DMS53 (cell line): ENCODE measurements around the gene CACNA2D3.

Experiments
- DNase-seq: peaks from one replicate; lab custom pipeline; 2025; lab: John Stamatoyannopoulos, UW

CACNA2D3 gene

DNA sequence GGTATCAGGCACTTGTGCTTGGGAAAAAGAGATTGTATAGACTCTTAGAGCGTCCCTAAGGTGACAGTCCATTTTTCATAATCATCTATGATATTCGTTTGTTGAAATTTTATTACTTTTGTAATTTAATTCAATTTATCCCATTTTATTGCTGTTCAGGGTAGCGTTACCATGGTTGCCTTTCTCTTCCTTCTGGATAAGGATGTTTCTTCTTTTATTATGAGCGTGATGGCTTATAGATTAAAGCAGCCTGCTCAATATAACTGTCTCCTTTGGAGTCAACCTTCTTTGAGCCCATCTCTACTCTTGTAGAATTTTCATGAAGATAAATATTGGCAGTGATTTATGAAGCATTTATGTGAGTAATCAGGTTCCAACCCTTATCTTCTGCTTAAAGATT lies 623.5 kb downstream of the CACNA2D3 start:
- no peak for DNase-seq

DNA sequence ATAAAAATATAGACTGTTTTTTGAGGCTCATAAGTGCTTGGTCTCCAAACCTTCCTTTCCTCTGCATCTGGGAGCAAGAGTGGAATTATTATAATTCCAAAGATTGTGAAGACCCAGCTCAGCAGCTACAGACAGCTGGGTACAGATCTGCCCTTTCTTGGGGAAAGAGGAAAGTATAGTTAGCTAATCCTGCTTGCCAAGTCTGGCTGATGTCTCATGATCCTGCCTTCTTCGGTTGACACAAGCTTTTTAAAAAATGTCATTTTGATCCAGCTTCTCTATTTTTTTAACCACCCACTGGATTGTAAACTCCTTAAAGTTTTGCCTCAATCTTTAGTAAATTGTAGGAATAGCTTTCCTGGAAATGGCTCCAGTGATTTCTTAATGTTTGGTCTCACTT lies 624.4 kb downstream of the CACNA2D3 start:
- no peak for DNase-seq

DNA sequence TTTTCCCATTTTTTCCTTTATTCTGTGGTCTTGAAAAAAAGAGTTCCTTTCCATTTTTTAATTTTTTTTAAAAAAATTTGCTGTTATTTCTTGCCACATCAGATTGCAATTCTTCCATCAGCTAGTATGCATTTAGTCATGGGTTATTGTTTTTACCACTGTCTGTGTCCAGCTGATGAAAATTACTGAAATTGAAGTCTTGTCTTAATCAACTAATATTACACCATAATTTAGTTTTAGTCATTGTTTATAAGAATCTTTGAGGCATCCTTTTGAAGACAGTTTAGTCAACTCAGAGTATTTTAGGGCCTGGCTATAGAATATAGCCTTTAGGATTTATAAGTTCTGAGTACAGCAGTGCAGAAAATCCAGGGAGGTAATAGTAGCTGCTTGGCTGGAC lies 633.4 kb downstream of the CACNA2D3 start:
- DNase-seq: no peak

DNA sequence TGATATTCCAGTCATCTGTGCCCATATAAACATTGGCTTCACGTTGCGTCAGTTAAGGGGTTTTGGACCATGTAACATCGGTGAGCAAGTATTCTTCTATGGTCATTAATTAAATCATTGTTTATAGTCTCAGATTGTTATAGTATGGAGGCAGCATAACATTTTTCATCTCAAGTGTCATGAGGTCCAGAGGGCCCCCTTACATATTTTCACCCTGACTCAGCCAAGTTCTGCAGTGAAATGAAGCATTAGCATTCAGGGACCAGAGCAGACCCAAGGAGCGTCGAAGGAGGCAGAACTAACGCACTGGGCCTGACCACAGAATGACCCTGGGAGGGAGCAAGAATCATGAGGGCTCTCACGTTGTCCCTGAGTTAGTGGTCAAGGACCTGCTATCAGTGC lies 634.0 kb downstream of the CACNA2D3 start:
- no peak for DNase-seq

DNA sequence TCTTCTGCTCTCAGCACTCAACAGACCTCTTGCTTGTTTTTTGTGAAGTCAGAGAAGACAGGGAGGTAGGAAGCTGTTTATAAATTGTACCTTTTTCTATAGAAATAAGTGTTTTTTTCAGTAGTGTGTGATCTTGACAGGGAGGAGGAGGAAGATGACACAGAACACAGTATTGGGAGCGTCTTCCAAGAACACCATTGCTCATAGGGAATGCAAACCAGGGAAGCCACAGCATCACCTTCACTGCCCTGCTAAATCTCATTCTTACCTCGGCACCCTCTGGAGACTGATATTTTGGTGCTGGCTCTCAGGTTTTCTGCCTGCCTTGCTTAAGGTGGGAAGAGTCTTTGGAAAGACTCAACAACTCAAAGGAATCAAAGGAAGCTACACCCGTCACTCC lies 636.1 kb downstream of the CACNA2D3 start:
- no peak for DNase-seq

DNA sequence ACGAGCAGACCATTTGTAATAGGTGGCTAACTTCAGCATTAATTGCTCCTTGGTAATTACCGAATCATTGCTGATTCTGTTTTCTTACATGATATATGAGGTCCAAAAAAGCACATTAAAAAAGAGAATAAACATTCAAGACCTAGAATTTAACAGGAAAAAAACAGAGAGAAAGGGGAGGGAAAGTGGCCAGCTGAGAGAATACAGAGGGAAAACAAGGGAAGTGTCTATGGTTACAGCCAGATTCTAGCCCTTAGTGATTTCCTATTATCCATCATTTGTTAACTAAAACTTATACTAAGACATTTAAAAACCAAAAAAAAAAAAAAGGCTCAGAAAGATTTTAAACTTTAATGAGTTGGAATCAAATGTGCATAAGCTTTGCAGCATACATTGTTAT lies 636.8 kb downstream of the CACNA2D3 start:
- no peak for DNase-seq

DNA sequence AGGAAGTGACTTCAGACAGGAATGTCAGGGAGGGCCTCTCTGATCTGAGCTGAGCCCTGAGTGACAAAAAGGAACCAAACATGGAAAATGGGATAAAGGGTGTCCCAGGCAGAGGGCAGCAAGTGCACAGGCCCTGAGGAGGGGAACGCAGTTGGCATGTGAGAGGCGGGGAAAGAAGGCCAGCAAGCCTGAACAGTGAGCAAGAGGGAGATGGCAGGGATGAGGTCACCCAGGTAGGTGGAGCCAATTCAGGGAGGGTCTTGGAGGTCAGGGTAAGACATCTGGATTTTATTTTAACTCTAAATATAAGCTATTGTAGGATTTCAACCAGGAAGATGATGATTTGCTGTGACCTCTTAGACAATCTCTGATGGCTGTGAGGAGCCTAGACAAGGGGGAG lies 637.8 kb downstream of the CACNA2D3 start:
- DNase-seq: no peak

DNA sequence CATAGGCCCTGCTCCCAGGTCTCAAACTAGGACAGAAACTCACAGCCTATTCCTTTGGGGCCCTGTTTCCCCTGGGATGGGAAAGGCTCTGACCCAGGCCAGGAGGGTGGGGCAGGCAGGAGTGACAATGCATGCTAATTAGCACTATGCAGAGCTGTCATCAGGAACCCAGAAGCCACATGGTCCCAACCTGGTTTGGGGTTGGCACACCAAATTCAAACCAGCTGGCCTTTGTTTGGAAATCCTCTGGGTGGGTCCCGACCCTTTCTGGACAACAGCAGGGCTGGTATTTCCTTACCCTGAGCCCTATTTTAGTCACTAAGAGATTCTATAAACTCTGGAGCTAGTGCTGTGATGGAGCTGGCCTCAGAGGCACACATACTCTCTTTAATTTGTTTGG lies 639.3 kb downstream of the CACNA2D3 start:
- DNase-seq: no peak

DNA sequence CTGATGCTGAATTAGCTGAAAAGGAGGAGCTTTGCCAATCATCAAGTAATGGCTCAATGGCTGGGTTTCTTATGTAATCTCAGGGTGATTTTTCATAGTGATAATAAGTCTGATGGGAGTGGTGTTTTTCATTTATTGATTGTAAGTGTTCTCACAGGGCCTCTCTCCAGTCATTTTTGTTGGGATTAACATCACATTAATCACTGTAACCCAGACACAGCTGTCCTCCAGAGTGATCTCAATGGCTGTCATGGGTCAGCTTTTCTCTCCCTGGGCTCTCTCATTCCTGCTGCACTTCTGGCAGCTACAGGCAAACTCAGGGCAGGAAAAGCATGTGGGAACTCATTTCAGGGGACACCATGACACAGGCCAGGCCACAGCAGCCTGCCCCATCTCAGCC lies 642.6 kb downstream of the CACNA2D3 start:
- DNase-seq: no peak

DNA sequence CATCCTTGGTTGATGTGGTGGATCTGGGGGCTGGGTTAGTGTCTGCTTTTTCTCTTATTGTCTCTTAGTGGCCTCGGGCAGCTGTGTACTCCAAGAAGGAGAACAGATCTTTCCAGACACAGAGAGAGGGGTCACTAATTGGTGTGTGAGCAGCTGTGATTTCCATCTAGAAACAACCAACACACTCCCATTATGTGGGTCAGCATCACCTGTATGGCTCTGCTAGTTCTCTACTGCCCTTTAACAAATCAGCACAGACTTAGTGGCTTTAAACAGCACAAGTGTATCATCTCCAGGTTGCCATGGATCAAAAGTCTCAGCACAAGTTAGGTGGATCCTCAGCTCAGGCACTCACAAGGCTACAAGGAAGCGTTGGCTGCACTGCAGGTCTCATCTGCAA lies 648.7 kb downstream of the CACNA2D3 start:
- no peak for DNase-seq

DNA sequence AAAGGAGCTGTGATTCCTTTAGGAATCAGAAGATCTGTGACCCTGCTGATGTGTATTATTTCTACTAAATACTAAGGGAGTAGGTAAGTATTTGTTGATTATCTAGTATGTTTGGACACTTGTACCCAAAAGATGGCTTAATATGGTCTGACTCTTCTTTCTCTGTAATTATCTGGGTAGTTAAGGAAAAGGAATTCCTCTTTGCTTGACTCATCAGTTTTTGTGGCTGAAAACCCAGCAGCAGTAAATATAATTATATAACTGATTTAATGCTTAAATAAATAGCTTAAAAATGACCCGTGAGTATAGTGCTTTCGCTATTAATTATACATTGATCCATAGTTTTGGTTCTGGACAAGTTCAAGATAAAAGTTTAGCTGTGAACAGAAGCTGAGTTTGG lies 649.7 kb downstream of the CACNA2D3 start:
- DNase-seq: no peak

DNA sequence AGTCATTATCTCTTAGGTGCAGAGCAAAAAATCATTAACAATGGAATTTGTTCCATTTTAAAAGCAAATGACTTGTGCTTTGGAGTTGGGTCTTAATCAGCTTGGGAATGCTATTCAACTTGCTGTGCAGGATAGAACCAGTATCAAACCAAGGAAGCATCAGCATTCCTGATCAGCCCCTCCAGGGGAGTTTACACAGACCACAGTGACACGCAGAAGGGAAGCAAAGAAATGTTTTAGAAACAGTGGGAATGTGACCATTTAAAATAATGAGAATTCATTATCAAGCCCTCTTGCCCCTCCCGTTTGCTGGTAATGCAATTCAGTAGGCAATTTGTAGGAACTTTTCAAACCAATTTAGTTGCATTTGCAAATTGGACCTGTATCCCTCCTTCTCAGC lies 650.4 kb downstream of the CACNA2D3 start:
- DNase-seq: no peak

DNA sequence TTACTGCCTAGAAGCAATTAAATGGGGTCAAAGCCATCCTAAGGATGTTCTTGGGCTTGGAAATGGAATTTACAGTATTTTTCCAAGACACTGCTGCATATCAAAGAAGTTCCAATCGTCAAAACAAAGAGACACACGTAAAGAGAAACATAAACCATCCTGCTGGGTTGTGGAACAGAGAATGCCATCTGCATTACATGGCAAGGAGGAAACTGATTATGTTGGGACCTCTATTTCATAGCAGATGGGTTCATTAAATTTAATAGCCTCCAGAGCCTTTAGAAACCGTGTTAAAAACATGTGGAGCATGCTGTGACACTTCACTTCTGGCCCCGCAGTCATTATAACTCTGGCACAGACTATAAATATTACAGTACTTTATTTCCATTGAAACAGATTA lies 650.9 kb downstream of the CACNA2D3 start:
- no peak for DNase-seq

DNA sequence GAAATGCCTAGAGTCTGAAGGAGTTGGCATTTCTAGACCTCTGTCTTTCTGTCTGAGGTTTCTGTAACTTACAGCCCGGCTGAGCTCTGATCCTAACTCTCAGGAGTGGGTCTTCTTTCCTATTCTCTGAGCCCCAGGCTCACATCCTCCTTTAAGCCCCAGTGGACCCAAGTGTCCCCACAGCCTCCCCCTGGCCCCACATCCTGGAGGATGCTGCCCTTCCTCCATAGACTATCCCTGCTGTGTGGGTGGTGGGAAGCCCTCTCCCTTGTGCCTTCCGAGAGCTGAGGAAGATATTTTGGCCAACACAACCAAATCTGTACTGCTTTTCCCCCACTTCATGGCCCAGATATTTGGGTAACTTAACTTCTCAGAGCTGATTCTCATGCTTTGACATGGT lies 654.2 kb downstream of the CACNA2D3 start:
- no peak for DNase-seq

DNA sequence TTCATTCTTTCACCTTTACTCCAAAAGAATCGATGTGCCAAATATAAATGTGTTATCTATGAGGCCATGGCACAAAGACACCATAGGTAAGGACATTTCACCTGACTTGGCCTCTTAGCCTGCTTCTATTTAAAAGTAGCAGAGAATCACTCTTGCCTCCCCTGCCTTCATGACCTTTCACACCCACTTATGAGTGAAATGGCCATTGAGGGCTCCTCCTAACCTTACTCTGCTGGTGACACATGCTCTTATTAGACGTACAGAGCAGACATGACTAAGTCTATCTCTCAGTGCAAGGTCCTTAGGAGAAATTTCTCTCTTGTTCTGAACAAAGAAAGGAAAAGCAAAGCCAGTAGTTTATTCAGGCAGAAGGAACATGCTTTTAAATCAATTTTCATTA lies 654.8 kb downstream of the CACNA2D3 start:
- DNase-seq: no peak

DNA sequence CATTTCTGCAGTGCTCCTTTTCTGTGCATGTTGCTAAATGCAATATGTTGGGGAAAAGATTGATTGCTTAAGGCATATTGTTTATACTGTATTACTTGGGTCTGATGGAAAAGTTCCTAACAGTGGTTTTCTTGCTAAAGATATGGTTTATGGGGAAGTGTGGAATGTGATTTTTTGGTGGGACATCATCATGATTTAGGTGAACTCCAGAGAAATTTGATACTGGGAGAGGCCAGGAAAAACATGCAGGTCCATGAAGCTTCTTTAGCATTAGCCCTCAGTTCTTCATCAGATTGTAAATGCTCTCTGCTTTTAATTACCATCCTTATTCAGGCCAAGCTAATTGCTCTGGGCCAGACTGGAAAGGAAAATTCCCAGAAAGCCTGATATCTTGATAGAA lies 658.0 kb downstream of the CACNA2D3 start:
- no peak for DNase-seq

DNA sequence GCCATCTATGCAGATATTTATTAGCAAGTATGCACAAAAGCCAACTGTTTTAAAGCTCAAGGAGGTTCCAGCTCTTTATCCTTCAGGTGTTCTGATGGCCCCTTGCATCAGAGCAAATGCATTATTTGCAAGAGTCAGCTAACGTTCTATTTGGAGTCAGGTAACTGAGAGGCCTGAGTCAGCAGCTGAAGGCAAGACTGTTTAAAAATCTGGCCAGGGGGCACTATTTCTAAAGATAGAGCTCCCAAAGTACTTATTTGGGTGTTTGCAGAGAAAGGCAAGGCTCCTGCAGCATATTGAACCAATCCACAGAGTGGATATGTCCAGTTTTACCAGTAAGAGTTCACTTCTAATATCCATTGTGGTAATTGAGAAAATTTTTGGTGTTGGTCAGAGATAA lies 659.4 kb downstream of the CACNA2D3 start:
- no peak for DNase-seq

DNA sequence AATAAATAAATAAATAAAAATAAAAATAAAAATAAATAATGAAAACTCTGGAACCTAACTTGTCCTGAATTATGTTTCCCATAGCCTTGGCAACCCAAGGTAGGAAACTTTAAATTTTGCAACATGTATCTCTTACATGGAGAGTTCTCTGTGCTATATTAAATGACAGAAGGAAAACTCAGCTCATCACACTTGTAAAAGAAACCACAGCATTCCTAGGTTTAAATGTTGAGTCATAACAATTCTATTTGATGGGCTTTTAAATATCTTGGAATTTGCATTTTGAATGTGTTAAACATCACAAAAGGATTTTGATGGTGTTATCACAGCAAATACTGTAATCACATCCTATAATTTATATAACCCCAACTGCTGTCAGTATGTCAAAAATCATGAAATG lies 661.3 kb downstream of the CACNA2D3 start:
- DNase-seq: no peak

DNA sequence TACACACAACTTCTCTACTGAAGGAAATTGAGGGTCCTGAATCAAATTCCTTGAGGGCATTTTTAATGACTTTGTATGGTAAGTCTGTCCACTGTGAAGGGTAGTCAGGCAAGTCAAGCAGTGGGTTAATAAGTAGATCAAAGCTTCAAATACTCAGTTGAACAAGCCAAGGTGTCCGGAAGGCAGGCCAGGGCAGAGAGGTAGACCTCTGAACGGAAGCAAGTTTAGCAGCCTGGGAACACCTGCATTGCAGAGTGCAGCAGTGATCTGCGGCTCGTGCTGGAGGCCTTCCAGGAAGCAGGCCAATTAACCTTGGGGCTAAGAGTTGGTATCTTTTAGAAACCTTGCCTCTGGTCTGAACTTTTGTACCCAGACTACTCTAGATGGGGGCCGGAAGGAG lies 661.7 kb downstream of the CACNA2D3 start:
- DNase-seq: no peak

DNA sequence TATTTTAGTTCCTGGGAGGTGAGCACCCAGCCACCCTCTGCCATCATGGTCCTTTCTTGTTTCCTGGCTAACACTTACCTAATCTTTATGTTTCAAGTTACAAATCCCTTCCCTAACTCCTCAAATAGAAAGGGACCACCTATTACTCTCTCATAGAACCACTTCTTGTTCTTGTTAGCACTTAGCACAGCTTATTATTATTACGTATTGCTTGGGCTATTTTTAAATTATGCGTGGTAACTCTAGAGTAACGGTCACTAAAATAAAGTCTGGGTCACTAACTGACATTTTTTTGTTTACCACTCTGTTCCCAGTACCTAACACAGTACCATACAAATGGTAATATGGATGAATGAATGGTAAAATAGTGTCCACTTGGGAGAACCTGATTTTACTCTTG lies 663.6 kb downstream of the CACNA2D3 start:
- DNase-seq: no peak

DNA sequence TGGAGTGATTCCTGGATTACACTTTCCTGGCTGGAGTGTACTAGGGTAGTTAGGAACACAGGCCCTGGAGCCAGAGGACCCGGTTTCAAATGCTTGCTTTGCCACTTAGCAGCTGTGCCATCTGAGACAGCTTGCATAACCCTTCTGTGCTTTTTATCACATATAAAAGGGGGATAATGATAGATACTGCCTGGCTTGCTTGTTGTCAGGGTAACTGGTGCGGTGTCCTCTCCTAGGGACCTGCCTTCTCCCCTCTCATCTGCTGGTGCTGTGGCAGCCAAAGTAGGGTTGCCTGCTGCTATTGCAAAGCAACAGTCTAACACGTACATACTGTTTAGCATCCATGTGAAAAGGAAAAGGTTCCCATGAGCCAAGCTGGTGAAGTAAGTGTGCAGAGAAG lies 667.7 kb downstream of the CACNA2D3 start:
- no peak for DNase-seq

DNA sequence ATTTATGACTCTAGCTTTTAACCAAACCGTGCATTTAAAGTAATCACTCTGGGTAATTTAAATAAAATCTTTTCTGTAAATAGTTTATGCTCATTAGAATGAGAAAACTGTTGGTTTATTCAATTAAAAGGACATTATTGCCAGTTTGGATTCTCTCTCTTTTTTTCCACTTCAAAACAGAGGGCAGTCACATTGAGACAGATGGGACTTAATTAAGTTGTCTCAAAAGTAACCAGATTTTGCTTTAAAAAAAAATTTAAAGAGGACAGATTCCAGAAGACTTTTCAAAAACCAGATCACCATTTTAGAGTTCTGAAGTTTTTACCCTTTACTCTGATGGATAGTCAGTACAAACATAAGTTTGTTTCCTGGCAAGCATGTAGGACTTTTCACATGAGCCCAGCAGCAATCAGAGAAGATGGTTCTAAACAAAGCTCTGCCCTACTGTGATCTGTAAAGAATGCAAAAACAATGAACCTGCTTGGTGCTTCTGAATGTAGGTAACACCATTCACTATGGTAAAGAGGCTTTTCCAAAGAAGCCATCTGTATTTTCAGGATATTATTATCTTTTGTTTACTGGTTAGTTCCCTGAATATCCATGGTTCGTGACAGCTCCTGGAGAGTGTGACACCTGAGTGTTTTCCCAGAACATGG lies 669.3 kb downstream of the CACNA2D3 start:
- no peak for DNase-seq

DNA sequence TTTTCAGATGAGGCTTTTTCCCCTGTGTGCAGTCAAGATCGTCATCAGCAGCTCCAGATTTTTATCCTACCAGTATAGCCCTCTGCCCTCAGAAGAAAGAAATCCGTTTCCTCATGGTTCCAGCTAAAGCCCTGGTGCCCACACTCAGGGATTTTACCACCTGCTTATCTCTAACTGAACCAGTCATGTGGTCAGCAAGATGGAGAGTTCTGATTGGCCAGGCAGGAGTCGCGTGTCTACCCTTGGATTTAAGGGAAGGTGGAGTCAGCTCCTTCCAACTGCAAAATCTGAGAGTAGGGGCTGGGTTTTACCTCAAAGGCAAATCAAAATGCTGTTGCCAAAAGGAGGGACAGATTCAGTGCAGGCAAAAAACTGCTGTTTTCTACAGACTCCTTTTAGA lies 670.2 kb downstream of the CACNA2D3 start:
- no peak for DNase-seq

DNA sequence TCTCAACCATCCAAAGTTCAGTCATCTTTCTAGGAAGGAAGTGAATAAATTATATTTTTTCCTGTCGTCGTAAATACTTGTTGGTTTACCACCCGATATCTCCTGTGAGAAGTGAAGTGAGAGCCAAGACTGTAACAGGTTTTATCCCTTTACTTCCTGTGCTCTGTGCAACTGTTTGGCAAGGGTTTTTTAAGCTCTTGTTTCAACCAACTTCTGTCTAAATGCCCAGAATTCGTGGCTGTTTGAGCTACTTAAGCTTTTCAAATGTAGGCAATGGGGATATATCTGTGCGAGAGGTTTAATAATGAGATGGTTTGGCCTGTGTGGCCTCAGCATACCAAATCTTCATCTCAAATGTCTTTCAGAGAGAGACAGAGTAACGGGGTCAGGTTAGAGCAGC lies 670.8 kb downstream of the CACNA2D3 start:
- no peak for DNase-seq

DNA sequence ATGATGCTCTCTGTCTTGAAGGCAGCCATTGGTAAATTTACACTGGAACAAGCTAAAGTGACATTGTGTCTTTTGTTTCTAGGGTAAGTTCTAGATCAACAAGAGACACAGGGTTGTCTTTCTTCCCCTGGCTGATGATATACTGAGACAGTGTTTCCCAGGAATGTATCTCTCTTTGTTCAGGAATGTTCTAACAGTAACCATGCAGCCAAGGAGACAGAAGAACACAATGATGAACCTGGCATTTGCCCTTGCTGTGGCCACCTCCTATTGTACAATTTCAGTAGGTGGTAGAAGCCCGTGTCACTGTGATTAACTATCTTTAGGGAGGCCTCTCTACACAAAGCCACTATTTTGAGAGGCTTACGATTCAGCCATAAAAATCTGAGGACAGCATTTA lies 674.8 kb downstream of the CACNA2D3 start:
- DNase-seq: no peak
